Measurements from ENCODE around the gene HYI. TPM values are rescaled to one million over a fixed set of nuclear protein-coding genes. Genes with fewer than 3 reads are reported as not detected.
"Not testable (repeated sequence)": the region's sequence is repeated elsewhere in the genome, so short reads cannot be mapped to it uniquely, and the experiment has no call there.

The HYI gene
- total RNA-seq (22.2 TPM), polyA plus RNA-seq (ENCODE audit: insufficient read depth in 1 of 8, insufficient read length in 8 of 8, low replicate concordance in 1 of 8) (10 to 100 TPM; 17.8 to 29.2 (median 22.3) TPM)
- long read RNA-seq, donor 1, partial matches to known transcripts: 0 of 5 reads
- long read RNA-seq, donor 1, other reads (novel, unspliced or antisense): 0 of 5 reads
- long read RNA-seq, donor 2, partial matches to known transcripts: 0 of 3 reads
- long read RNA-seq, donor 2, other reads (novel, unspliced or antisense): 0 of 3 reads
- long read RNA-seq, donor 3, transcript HYI-204 (8 exons, 1,066 nt): major isoform, 9 of 15 reads
- long read RNA-seq, donor 3, partial matches to known transcripts: 0 of 15 reads
- long read RNA-seq, donor 3, other reads (novel, unspliced or antisense): 0 of 15 reads
- long read RNA-seq, donor 4, partial matches to known transcripts: 0 of 7 reads
- long read RNA-seq, donor 4, other reads (novel, unspliced or antisense): 0 of 7 reads
- long read RNA-seq, donor 5, transcript HYI-201 (8 exons, 1,265 nt): minor isoform, 6 of 25 reads
- long read RNA-seq, donor 5, transcript HYI-204 (8 exons, 1,066 nt): major isoform, 13 of 25 reads
- long read RNA-seq, donor 5, partial matches to known transcripts: 0 of 25 reads
- long read RNA-seq, donor 5, other reads (novel, unspliced or antisense): 0 of 25 reads
- long read RNA-seq, donor 6, transcript HYI-201 (8 exons, 1,265 nt): minor isoform, 5 of 19 reads
- long read RNA-seq, donor 6, transcript HYI-204 (8 exons, 1,066 nt): major isoform, 6 of 19 reads
- long read RNA-seq, donor 6, partial matches to known transcripts: 0 of 19 reads
- long read RNA-seq, donor 6, other reads (novel, unspliced or antisense): 0 of 19 reads
- long read RNA-seq, donor 7, transcript HYI-204 (8 exons, 1,066 nt): major isoform, 6 of 12 reads
- long read RNA-seq, donor 7, partial matches to known transcripts: 0 of 12 reads
- long read RNA-seq, donor 7, other reads (novel, unspliced or antisense): 0 of 12 reads
- long read RNA-seq, donor 8, transcript HYI-204 (8 exons, 1,066 nt): major isoform, 5 of 12 reads
- long read RNA-seq, donor 8, partial matches to known transcripts: 0 of 12 reads
- long read RNA-seq, donor 8, other reads (novel, unspliced or antisense): 0 of 12 reads
- long read RNA-seq, donor 9, partial matches to known transcripts: 0 of 6 reads
- long read RNA-seq, donor 9, other reads (novel, unspliced or antisense): 0 of 6 reads
- long read RNA-seq, donor 10, transcript HYI-204 (8 exons, 1,066 nt): major isoform, 6 of 13 reads
- long read RNA-seq, donor 10, partial matches to known transcripts: 0 of 13 reads
- long read RNA-seq, donor 10, other reads (novel, unspliced or antisense): 0 of 13 reads
- long read RNA-seq, donor 11, partial matches to known transcripts: 0 of 7 reads
- long read RNA-seq, donor 11, other reads (novel, unspliced or antisense): 0 of 7 reads

DNA sequence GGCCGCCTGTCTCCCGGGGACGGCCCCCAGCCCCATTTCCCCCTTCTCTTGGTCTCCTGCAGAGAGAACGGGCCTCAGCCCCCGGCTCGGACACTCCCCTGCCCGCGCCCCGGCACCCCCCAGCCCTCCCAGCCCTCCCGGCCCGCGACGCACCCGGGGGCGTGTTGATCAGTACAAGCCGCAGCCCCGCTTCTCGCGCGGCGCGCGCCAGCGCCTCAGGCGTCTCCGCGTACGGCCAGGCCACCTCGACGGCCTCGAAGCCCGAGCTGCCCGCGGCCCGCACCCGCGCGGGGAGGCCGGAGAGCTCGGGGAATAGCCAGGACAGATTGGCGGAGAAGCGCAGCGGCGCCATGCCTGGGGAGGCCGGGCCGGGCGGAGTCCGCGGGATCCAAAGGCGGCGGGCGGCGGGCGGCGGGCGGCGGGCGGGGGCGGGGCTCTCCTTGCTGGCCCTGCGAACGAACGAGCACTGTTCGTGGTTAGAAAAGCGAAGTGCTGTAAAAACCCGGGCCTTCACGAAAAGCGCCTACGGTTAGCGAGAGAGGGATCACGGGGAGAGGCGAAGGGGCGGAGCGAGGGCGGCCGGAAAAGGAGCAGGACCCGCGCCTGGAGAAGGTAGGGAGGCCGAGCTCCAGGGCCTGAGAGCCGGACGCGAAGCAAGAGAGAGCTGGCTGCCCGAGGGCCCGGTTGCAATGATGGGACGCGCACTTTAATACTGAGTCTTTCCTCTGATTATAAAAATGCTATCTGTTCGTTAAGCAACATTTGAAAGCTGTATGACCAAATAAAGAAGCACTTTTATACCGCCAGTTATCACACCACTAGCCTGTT, at the start of gene HYI:
TSS of gene HYI (minus strand) at position 490 of the 828 bp plus-strand sequence. CDS start at position 352, 138 bp downstream.
- under 1% methylated on average over 63 of the region's 87 CpGs for WGBS (ENCODE audit: insufficient coverage)
- Histone ChIP-seq H3K27ac (ENCODE audit: low read length) (peak within 1 kb of the TSS; percentile 89), H3K36me3 (ENCODE audit: control insufficient read depth, insufficient read depth, low read length) (peaks cover 37% of the 10 kb centered on the region), H3K27me3 (ENCODE audit: control insufficient read depth, insufficient read depth, low read length) (no peaks in the 10 kb centered on the region), H3K4me1 (ENCODE audit: control insufficient read depth, insufficient read depth, low read length) (peaks cover 17% of the 10 kb centered on the region), H3K4me3 (ENCODE audit: low read length) (peak within 1 kb of the TSS; percentile 70), H3K9me3 (replicated peaks; ENCODE audit: control insufficient read depth, low read depth, low read length) (no peaks in the 10 kb centered on the region)
- peak; percentile 95 for DNase-seq

DNA sequence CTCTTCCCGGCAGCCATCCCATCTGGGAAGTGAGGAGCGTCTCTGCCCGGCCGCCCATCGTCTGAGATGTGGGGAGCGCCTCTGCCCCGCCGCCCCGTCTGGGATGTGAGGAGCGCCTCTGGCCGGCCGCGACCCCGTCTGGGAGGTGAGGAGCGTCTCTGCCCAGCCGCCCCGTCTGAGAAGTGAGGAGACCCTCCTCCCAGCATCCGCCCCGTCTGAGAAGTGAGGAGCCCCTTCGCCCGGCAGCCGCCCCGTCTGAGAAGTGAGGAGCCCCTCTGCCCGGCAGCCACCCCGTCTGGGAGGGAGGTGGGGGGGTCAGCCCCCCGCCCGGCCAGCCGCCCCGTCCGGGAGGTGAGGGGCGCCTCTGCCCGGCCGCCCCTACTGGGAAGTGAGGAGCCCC, 48.1 kb upstream of the HYI start:
- H3K4me3 ChIP-seq (ENCODE audit: low read length); H3K9me3 ChIP-seq (replicated peaks; ENCODE audit: control insufficient read depth, low read depth, low read length); H3K36me3 ChIP-seq (ENCODE audit: control insufficient read depth, insufficient read depth, low read length); H3K27me3 ChIP-seq (ENCODE audit: control insufficient read depth, insufficient read depth, low read length); H3K4me1 ChIP-seq (ENCODE audit: control insufficient read depth, insufficient read depth, low read length); H3K27ac ChIP-seq (ENCODE audit: low read length); DNase-seq: not testable (repeated sequence)
- 100% methylated on average over 4 of the region's 33 CpGs for WGBS (ENCODE audit: insufficient coverage)

DNA sequence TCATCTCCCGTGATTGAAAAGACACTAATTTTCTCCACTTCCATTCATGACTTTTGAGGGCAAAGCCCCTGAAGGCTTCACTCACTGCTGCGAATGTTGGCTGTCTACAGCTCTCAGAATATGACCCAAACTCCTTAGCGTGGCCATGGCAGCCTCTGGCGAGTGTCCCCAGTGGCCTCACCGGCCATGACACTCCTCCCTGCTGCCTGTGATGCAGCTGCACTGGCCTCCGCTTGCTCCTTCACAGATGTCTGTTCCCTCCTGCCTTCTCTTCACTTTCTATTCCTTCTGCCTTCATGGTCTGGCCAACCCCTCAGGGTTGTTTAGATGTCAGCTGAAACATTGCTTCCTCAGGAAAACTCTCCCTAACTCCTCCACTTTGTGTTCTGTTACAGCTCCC, 46.2 kb upstream of the HYI start:
- H3K27me3 ChIP-seq (ENCODE audit: control insufficient read depth, insufficient read depth, low read length): no peaks in the 10 kb centered on the region
- DNase-seq: peak; percentile 53
- H3K4me1 ChIP-seq (ENCODE audit: control insufficient read depth, insufficient read depth, low read length): no peaks in the 10 kb centered on the region
- H3K4me3 ChIP-seq (ENCODE audit: low read length): no peak overlapping the region
- WGBS (ENCODE audit: insufficient coverage): 45% methylated on average over 6 of the region's 6 CpGs
- H3K36me3 ChIP-seq (ENCODE audit: control insufficient read depth, insufficient read depth, low read length): no peaks in the 10 kb centered on the region
- H3K27ac ChIP-seq (ENCODE audit: low read length): no peak overlapping the region
- no peaks in the 10 kb centered on the region for H3K9me3 ChIP-seq (replicated peaks; ENCODE audit: control insufficient read depth, low read depth, low read length)

- Histone ChIP-seq H3K9me3 (replicated peaks; ENCODE audit: control insufficient read depth, low read depth, low read length) (peaks cover 5% of the 10 kb centered on the region), H3K36me3 (ENCODE audit: control insufficient read depth, insufficient read depth, low read length) (no peaks in the 10 kb centered on the region), H3K4me3 (ENCODE audit: low read length) (no peak overlapping the region), H3K27me3 (ENCODE audit: control insufficient read depth, insufficient read depth, low read length) (no peaks in the 10 kb centered on the region), H3K27ac (ENCODE audit: low read length) (no peak overlapping the region), H3K4me1 (ENCODE audit: control insufficient read depth, insufficient read depth, low read length) (peaks cover 3% of the 10 kb centered on the region)
- no peak for DNase-seq
- 88% methylated on average over 6 of the region's 7 CpGs for WGBS (ENCODE audit: insufficient coverage)
Observed at GRCh38 chr1:43495204-43495603, 41.5 kb upstream of the HYI start.

- DNase-seq: peak; percentile 16
- H3K27ac ChIP-seq (ENCODE audit: low read length): no peak overlapping the region
- WGBS (ENCODE audit: insufficient coverage): 2% methylated on average over 6 of the region's 11 CpGs
- H3K36me3 ChIP-seq (ENCODE audit: control insufficient read depth, insufficient read depth, low read length): no peaks in the 10 kb centered on the region
- H3K9me3 ChIP-seq (replicated peaks; ENCODE audit: control insufficient read depth, low read depth, low read length): peaks cover 5% of the 10 kb centered on the region
- H3K4me3 ChIP-seq (ENCODE audit: low read length): no peak overlapping the region
- no peaks in the 10 kb centered on the region for H3K27me3 ChIP-seq (ENCODE audit: control insufficient read depth, insufficient read depth, low read length)
- peaks cover 3% of the 10 kb centered on the region for H3K4me1 ChIP-seq (ENCODE audit: control insufficient read depth, insufficient read depth, low read length)
Observed at GRCh38 chr1:43493661-43494450, 40.1 kb upstream of the HYI start.

DNA sequence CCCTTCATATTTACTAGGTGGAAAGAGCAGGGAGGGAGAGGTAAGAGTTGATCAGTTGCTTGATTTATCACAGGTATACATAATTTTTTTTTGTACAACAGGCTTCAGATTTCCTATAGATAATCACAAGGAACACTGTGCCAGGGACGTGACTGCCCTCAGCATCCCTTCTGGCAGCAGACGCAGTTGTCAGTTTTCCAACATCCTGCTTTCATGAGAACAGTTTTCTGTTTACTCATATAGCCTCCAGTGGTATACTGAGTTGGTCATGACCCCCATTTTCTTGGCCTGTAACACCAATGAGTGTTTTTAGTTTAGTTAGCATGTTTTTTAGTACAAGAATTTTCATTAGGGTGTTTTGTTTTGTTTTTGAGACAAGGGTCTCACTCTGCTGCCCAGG, 39.1 kb upstream of the HYI start:
- no peak overlapping the region for H3K27ac ChIP-seq (ENCODE audit: low read length)
- no peaks in the 10 kb centered on the region for H3K27me3 ChIP-seq (ENCODE audit: control insufficient read depth, insufficient read depth, low read length)
- no peak for DNase-seq
- peaks cover 5% of the 10 kb centered on the region for H3K9me3 ChIP-seq (replicated peaks; ENCODE audit: control insufficient read depth, low read depth, low read length)
- peaks cover 3% of the 10 kb centered on the region for H3K4me1 ChIP-seq (ENCODE audit: control insufficient read depth, insufficient read depth, low read length)
- H3K4me3 ChIP-seq (ENCODE audit: low read length): no peak overlapping the region
- H3K36me3 ChIP-seq (ENCODE audit: control insufficient read depth, insufficient read depth, low read length): no peaks in the 10 kb centered on the region
- WGBS (ENCODE audit: insufficient coverage): 33% methylated on average over 1 of the region's 2 CpGs

- Histone ChIP-seq H3K27ac (ENCODE audit: low read length) (no peak overlapping the region), H3K4me1 (ENCODE audit: control insufficient read depth, insufficient read depth, low read length) (peaks cover 3% of the 10 kb centered on the region), H3K27me3 (ENCODE audit: control insufficient read depth, insufficient read depth, low read length) (no peaks in the 10 kb centered on the region), H3K9me3 (replicated peaks; ENCODE audit: control insufficient read depth, low read depth, low read length) (peaks cover 5% of the 10 kb centered on the region), H3K4me3 (ENCODE audit: low read length) (no peak overlapping the region), H3K36me3 (ENCODE audit: control insufficient read depth, insufficient read depth, low read length) (no peaks in the 10 kb centered on the region)
- no CpG with 5 or more reads among the region's 1 CpG for WGBS (ENCODE audit: insufficient coverage)
- DNase-seq: no peak
Observed at GRCh38 chr1:43491061-43491460, 37.3 kb upstream of the HYI start.

GRCh38 chr1:43488165-43488564, 34.4 kb upstream of the HYI start:
- Histone ChIP-seq H3K4me3 (ENCODE audit: low read length) (no peak overlapping the region), H3K27me3 (ENCODE audit: control insufficient read depth, insufficient read depth, low read length) (no peaks in the 10 kb centered on the region), H3K27ac (ENCODE audit: low read length) (no peak overlapping the region), H3K9me3 (replicated peaks; ENCODE audit: control insufficient read depth, low read depth, low read length) (peaks cover 5% of the 10 kb centered on the region), H3K4me1 (ENCODE audit: control insufficient read depth, insufficient read depth, low read length) (no peaks in the 10 kb centered on the region), H3K36me3 (ENCODE audit: control insufficient read depth, insufficient read depth, low read length) (no peaks in the 10 kb centered on the region)
- DNase-seq: no peak
- no CpG with 5 or more reads among the region's 1 CpG for WGBS (ENCODE audit: insufficient coverage)
